ENCODE measurements around the gene CCDC149. TPM values are rescaled to one million over a fixed set of nuclear protein-coding genes. Genes with fewer than 3 reads are reported as not detected.
A peak's percentile ranks its signal among the peaks of the same experiment; 100 is the strongest.

CCDC149 gene
- total RNA-seq, 1 experiment from 2014 or later = 8.9 TPM

DNA sequence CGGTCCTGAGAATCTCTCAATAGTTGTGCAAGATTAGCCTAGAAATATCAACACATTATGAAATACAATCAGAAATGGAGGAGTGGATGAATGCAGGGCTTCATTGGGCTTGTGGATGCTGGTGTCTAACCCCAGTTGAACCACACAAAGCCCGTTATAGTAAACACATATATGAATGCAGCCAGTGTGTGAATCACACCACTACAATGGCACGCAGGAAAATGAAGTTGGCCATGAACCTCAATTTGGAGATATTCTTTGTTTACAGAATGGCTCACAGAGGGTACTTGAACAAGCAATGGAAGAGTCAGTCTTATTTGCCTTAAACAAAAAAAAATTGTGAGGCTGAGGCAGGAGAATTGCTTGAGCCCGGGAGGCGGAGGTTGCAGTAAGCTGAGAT lies 59.7 kb downstream of the CCDC149 start:
- intact Hi-C loops (cut with micrococcal nuclease; ENCODE audit: unreplicated experiment) = loop anchor here (10.0 kb wide), 1 partner anchor 62 kb away; the partner anchor contains the start of gene CCDC149
- H3K27ac Mint-ChIP-seq (ENCODE audit: unreplicated experiment) = peak overlapping the region; percentile 66
- CTCF ChIA-PET = no interaction called here
- no peak overlapping the region for H3K4me3 Mint-ChIP-seq (ENCODE audit: low read depth, unreplicated experiment)
- peaks cover 5% of the 10 kb centered on the region for H3K36me3 Mint-ChIP-seq (ENCODE audit: insufficient read depth, unreplicated experiment)
- no peaks in the 10 kb centered on the region for H3K27me3 Mint-ChIP-seq (ENCODE audit: unreplicated experiment)
- H3K9me3 Mint-ChIP-seq (ENCODE audit: low read depth, unreplicated experiment) = peaks cover 2% of the 10 kb centered on the region
- TF ChIP-seq, protein P1, sequence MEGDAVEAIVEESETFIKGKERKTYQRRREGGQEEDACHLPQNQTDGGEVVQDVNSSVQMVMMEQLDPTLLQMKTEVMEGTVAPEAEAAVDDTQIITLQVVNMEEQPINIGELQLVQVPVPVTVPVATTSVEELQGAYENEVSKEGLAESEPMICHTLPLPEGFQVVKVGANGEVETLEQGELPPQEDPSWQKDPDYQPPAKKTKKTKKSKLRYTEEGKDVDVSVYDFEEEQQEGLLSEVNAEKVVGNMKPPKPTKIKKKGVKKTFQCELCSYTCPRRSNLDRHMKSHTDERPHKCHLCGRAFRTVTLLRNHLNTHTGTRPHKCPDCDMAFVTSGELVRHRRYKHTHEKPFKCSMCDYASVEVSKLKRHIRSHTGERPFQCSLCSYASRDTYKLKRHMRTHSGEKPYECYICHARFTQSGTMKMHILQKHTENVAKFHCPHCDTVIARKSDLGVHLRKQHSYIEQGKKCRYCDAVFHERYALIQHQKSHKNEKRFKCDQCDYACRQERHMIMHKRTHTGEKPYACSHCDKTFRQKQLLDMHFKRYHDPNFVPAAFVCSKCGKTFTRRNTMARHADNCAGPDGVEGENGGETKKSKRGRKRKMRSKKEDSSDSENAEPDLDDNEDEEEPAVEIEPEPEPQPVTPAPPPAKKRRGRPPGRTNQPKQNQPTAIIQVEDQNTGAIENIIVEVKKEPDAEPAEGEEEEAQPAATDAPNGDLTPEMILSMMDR (IDR thresholded peaks at IDR 0.05; ENCODE audit: unreplicated experiment) = no peak
- H3K4me1 Mint-ChIP-seq (ENCODE audit: low read depth, unreplicated experiment) = peaks cover 72% of the 10 kb centered on the region
- no peak for DNase-seq
- BruUV-seq (replicated peaks) = no TSS peak

DNA sequence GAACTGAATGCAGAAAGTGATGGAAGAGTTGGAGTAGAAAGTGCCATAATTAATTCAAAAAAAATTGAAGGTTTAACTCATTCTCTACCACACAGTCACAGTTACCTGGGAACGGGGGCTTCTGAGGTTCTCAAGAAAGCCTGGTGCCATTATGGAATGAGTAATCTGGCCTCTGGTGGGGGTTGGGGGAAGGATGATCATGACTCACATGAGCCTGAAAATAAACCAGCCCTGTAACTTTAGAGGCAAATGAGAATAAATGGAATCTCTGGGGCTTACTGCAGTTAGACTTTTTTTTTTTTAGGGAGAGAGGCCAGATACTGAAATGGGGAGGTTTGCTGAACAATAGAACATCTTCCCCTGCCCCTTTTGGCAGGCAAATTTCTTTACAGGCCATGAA lies 62.2 kb downstream of the CCDC149 start:
- Mint-ChIP-seq H3K27me3 (ENCODE audit: unreplicated experiment) (no peaks in the 10 kb centered on the region), H3K36me3 (ENCODE audit: insufficient read depth, unreplicated experiment) (no peaks in the 10 kb centered on the region), H3K4me3 (ENCODE audit: low read depth, unreplicated experiment) (no peak overlapping the region), H3K4me1 (ENCODE audit: low read depth, unreplicated experiment) (peaks cover 54% of the 10 kb centered on the region), H3K9me3 (ENCODE audit: low read depth, unreplicated experiment) (peaks cover 2% of the 10 kb centered on the region), H3K27ac (ENCODE audit: unreplicated experiment) (peak overlapping the region; percentile 66)
- intact Hi-C loops (cut with micrococcal nuclease; ENCODE audit: unreplicated experiment) = loop anchor here (10.0 kb wide), 1 partner anchor 64 kb away; the partner anchor contains the start of gene CCDC149
- CTCF ChIA-PET = no interaction called here
- peak; percentile 46 for DNase-seq
- TF ChIP-seq, protein P1 (IDR thresholded peaks at IDR 0.05; ENCODE audit: unreplicated experiment) = no peak
- BruUV-seq (replicated peaks) = no TSS peak

DNA sequence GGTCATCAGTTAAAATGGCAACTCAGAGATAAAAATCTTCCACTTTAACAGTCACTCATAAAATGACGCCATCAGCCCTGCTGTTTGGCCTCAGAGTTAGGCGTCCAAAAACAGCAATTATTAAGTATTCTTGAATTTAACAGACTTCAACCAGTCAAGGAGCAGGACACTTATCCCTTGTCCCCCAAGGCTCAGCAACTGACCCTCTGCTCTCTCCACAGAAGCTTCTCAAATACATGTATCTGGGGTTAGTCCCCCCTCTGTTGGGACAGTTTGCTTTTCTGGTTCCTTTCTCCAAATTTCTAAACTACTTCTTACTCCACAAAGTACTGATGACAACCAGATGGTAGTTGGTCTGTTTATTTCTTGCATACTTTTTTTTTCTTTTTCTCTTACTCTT lies 63.1 kb downstream of the CCDC149 start:
- H3K9me3 Mint-ChIP-seq (ENCODE audit: low read depth, unreplicated experiment) = peaks cover 1% of the 10 kb centered on the region
- H3K27me3 Mint-ChIP-seq (ENCODE audit: unreplicated experiment) = no peaks in the 10 kb centered on the region
- peaks cover 50% of the 10 kb centered on the region for H3K4me1 Mint-ChIP-seq (ENCODE audit: low read depth, unreplicated experiment)
- no peaks in the 10 kb centered on the region for H3K36me3 Mint-ChIP-seq (ENCODE audit: insufficient read depth, unreplicated experiment)
- CTCF ChIA-PET = no interaction called here
- no TSS peak for BruUV-seq (replicated peaks)
- intact Hi-C loops (cut with micrococcal nuclease; ENCODE audit: unreplicated experiment) = loop anchor here (10.0 kb wide), 1 partner anchor 65 kb away; the partner anchor contains the start of gene CCDC149
- H3K27ac Mint-ChIP-seq (ENCODE audit: unreplicated experiment) = no peak overlapping the region
- no peak overlapping the region for H3K4me3 Mint-ChIP-seq (ENCODE audit: low read depth, unreplicated experiment)
- TF ChIP-seq, protein P1 (IDR thresholded peaks at IDR 0.05; ENCODE audit: unreplicated experiment) = no peak
- no peak for DNase-seq

DNA sequence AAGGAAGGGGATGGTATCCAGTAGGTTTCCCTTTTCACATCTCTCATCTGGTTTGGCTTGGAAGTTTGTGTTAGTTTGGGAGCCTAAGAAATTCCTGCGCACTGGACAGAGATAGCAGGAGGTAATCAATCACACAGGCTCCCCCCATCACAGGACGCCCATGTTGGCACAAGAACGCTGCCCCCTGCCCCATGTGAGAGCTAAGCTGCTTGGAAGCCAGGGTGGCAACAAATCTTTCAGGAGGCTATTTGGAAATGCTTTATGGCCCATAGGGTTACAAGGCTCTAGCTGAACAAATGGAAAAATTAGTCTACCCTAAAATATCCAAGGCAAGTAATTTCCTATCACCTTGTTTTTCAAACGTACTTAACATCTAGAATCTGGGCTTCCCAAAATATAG lies 63.5 kb downstream of the CCDC149 start:
- Mint-ChIP-seq H3K27ac (ENCODE audit: unreplicated experiment) (no peak overlapping the region), H3K4me3 (ENCODE audit: low read depth, unreplicated experiment) (no peak overlapping the region)

More for the DNA sequence above, 63.5 kb downstream of the CCDC149 start:
- Mint-ChIP-seq H3K27me3 (ENCODE audit: unreplicated experiment) (no peaks in the 10 kb centered on the region), H3K36me3 (ENCODE audit: insufficient read depth, unreplicated experiment) (no peaks in the 10 kb centered on the region), H3K4me1 (ENCODE audit: low read depth, unreplicated experiment) (peaks cover 46% of the 10 kb centered on the region), H3K9me3 (ENCODE audit: low read depth, unreplicated experiment) (no peaks in the 10 kb centered on the region)
- no peak for DNase-seq
- CTCF ChIA-PET = no interaction called here
- no TSS peak for BruUV-seq (replicated peaks)
- intact Hi-C loops (cut with micrococcal nuclease; ENCODE audit: unreplicated experiment) = no loop called here
- TF ChIP-seq, protein P1 (IDR thresholded peaks at IDR 0.05; ENCODE audit: unreplicated experiment) = no peak

Data from Calu3 (cell line).